Tibial nerve (tissue), 4 donors: ENCODE results near the gene MRO. TPM values are rescaled to one million over a fixed set of nuclear protein-coding genes. Genes with fewer than 3 reads are reported as not detected.

Experiments
- DNase-seq, 2 donors: peaks; one replicate each; pipeline ENCODE4 v3.0.0-alpha.2; 2019; ENCODE audit warnings: low spot score in 2 of 2
- H3K27ac ChIP-seq, 4 donors: fragments of 200-600 bp; sonication (generic) in 3 of 4; one replicate each; pipeline ENCODE4 v1.5.1; 2017 to 2019; ENCODE audit warnings: mild to moderate bottlenecking in 1 of 4
- H3K27me3 ChIP-seq, 2 donors: fragments of 200-600 bp; sonication (generic) in 1 of 2; one replicate each; pipeline versions ENCODE4 v1.5.1 to v1.6.0; 2017 to 2019
- H3K36me3 ChIP-seq, 3 donors: fragments of 200-600 bp; sonication (generic); one replicate each; pipeline ENCODE4 v1.5.1; 2018 to 2019
- H3K4me1 ChIP-seq, 4 donors: fragments of 200-600 bp; sonication (generic) in 3 of 4; one replicate each; pipeline ENCODE4 v1.5.1; 2017 to 2019
- H3K4me3 ChIP-seq, 4 donors: fragments of 200-600 bp; sonication (generic) in 3 of 4; one replicate each; pipeline ENCODE4 v1.5.1; 2017 to 2019; ENCODE audit warnings: mild to moderate bottlenecking in 1 of 4, moderate library complexity in 1 of 4
- H3K9me3 ChIP-seq, 4 donors: fragments of 200-600 bp; sonication (generic) in 3 of 4; one replicate each; pipeline ENCODE4 v1.5.1; 2017 to 2019
- EP300 ChIP-seq, 2 donors: sonication (generic); formaldehyde crosslinking; IDR thresholded peaks; one replicate each; pipeline ENCODE4 v1.6.1; 2017; ENCODE audit warnings: antibody characterized with exemption in 2 of 2, mild to moderate bottlenecking in 1 of 2
- POLR2A ChIP-seq, 2 donors: fragments of 450-650 bp; IDR thresholded peaks; one replicate each; pipeline ENCODE4 v1.6.1; 2017; ENCODE audit warnings: antibody characterized with exemption in 2 of 2, mild to moderate bottlenecking in 2 of 2, moderate library complexity in 2 of 2
- WGBS, 2 donors: methylation state at CpG; one replicate each; pipeline ENCODE4 v1.1.5; 2018; 5-methylcytosine and 5-hydroxymethylcytosine counted together
- total RNA-seq, 4 donors: library from RNA; depleted of rRNA; stranded (reverse); fragments of >200 nt; gene quantifications; one replicate each; pipeline ENCODE4 v1.1.0, GENCODE V29; 2016
- TF ChIP-seq, protein P1 (sequence below), 5 experiments: fragments of 200-600 bp in 3 of 5; fragments of 450-650 bp in 2 of 5; sonication (generic) in 3 of 5; IDR thresholded peaks; one replicate each; pipeline ENCODE4 v1.5.1; 2016 to 2019; ENCODE audit warnings: antibody characterized with exemption in 5 of 5, mild to moderate bottlenecking in 3 of 5, moderate library complexity in 2 of 5

The MRO gene
- total RNA-seq, 4 donors from 2014 or later = 0.63 to 2.0 (median 1.4) TPM

DNA sequence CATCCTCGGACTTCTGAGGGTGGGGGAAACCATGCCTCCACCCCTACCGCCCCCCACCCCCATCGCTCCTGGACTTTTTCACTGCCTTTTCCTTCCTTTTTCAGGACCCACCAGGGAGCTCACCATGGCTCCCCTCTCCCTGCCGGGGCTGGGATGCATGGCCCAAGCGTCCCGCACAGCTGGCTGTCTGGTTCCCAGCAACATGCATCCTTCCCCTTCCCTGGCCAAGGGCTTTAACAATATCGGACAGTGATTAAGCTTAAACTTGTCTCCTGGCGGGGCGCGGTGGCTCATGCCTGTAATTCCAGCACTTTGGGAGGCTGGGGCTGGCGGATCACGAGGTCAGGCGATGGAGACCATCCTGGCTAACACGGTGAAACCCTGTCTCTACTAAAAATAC is 44.1 kb downstream of the MRO start:
- Histone ChIP-seq H3K4me3 (no peak overlapping the region), H3K36me3 (no peaks in the 10 kb centered on the region), H3K4me1 (no peaks in the 10 kb centered on the region), H3K27ac (no peak overlapping the region), H3K27me3 (no peaks in the 10 kb centered on the region), H3K9me3 (peaks cover 0 to 6% (median under 1%) of the 10 kb centered on the region in 4 donors)
- TF ChIP-seq EP300 (IDR thresholded peaks at IDR 0.05) = no peak
- no peak for TF ChIP-seq POLR2A (IDR thresholded peaks at IDR 0.05)
- TF ChIP-seq, protein P1, sequence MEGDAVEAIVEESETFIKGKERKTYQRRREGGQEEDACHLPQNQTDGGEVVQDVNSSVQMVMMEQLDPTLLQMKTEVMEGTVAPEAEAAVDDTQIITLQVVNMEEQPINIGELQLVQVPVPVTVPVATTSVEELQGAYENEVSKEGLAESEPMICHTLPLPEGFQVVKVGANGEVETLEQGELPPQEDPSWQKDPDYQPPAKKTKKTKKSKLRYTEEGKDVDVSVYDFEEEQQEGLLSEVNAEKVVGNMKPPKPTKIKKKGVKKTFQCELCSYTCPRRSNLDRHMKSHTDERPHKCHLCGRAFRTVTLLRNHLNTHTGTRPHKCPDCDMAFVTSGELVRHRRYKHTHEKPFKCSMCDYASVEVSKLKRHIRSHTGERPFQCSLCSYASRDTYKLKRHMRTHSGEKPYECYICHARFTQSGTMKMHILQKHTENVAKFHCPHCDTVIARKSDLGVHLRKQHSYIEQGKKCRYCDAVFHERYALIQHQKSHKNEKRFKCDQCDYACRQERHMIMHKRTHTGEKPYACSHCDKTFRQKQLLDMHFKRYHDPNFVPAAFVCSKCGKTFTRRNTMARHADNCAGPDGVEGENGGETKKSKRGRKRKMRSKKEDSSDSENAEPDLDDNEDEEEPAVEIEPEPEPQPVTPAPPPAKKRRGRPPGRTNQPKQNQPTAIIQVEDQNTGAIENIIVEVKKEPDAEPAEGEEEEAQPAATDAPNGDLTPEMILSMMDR (IDR thresholded peaks at IDR 0.05) = no peak
- no peak for DNase-seq
- WGBS, 2 donors = 92 to 96% methylated on average over 14 of the region's 14 CpGs

DNA sequence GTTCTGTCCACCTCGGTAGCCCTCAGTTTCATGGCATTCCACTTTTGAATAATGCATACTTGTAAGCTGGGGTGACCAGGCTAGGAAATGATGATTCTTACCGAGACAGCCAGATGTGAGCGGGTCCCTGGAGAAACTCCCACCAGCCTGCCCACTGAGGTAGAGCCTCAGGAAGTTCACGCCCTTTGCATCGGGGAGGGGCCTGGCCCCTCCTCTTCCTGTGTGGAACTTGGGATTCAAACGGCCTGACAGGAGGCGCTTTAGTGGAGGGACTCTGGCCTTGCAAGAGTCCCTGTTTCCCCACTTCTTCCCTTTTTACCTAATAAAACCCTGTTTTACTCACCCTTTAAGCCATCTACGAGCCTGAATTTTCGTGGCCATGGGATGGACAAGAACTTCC is 44.6 kb downstream of the MRO start:
- Histone ChIP-seq H3K4me1 (no peaks in the 10 kb centered on the region), H3K27me3 (no peaks in the 10 kb centered on the region), H3K4me3 (no peak overlapping the region), H3K27ac (no peak overlapping the region), H3K36me3 (no peaks in the 10 kb centered on the region), H3K9me3 (peaks cover 0 to 12% (median 2%) of the 10 kb centered on the region in 4 donors)
- TF ChIP-seq, protein P1 (IDR thresholded peaks at IDR 0.05) = no peak
- TF ChIP-seq EP300 (IDR thresholded peaks at IDR 0.05) = no peak
- TF ChIP-seq POLR2A (IDR thresholded peaks at IDR 0.05) = no peak
- no peak for DNase-seq
- WGBS, 2 donors = 70 to 77% methylated on average over 9 of the region's 9 CpGs

DNA sequence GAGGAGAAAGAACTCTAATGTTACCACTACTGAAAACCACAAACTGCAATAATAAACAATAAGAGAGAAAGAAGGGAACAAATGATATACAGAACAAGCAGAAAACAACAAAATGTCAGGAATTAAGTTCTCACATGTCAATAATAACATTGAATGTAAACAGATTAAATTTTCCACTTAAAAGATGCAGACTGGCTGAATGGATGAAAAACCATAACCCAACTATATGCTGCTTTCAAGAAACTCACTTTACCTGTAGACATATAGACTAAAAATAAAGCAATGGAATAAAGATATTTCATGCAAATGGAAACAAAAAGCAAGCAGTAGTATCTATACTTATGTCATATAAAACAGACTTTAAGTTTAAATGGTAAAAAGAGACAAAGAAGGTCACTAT is 50.4 kb downstream of the MRO start:
- Histone ChIP-seq H3K36me3 (no peaks in the 10 kb centered on the region), H3K27ac (no peak overlapping the region), H3K27me3 (no peaks in the 10 kb centered on the region), H3K9me3 (peaks cover 0 to 46% (median 7%) of the 10 kb centered on the region in 4 donors), H3K4me1 (no peaks in the 10 kb centered on the region), H3K4me3 (no peak overlapping the region)
- DNase-seq = no peak
- no peak for TF ChIP-seq EP300 (IDR thresholded peaks at IDR 0.05)

DNA sequence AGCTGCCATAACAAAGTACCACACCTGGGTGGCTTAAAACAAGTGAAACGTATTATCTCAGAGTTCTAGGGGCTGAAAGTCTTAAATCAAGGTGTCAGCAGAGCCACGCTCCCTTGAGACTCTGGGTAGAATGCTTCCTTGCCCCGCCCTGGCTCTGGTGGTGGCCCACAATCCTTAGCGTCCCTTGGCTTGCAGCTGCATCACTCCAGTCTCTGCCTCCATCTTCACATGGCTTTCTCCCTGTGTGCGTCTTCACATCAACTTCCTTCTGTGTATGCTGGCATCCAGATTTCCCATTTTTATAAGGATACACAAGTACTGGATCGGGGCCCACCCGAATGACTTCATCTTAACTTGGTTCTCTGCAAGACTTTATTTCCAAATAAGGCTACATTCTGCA is 62.5 kb downstream of the MRO start:
- no peaks in the 10 kb centered on the region for H3K36me3 ChIP-seq
- H3K9me3 ChIP-seq = peaks cover 0 to 4% (median 0%) of the 10 kb centered on the region in 4 donors
- TF ChIP-seq POLR2A (IDR thresholded peaks at IDR 0.05) (no peak), EP300 (IDR thresholded peaks at IDR 0.05) (no peak)
- TF ChIP-seq, protein P1 (IDR thresholded peaks at IDR 0.05) = no peak
- no peaks in the 10 kb centered on the region for H3K27me3 ChIP-seq
- H3K4me3 ChIP-seq = no peak overlapping the region
- 75 to 80% methylated on average over 7 of the region's 7 CpGs for WGBS, 2 donors
- H3K27ac ChIP-seq = no peak overlapping the region
- H3K4me1 ChIP-seq = no peaks in the 10 kb centered on the region
- no peak for DNase-seq

DNA sequence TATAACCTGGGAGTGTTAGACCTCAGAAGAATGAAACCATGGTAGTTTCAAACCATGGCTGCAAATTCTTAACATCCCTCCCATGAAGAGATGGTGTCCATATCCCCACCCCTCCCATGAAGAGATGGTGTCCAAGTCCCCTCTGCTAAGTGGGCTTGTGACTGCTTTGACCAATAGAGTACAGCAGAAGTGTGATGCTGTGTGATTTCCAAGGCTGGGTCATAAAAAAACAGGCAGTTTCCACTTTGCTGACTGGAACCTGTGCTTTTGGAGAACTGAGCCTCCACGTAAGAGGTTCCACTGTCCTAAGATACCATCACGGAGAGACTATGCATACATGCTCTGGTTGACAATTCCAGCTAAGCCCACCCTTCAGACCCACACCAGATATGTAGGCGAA is 65.5 kb downstream of the MRO start:
- H3K27ac ChIP-seq = no peak overlapping the region
- no peaks in the 10 kb centered on the region for H3K27me3 ChIP-seq
- peaks cover 0 to 4% (median 0%) of the 10 kb centered on the region in 4 donors for H3K9me3 ChIP-seq
- H3K36me3 ChIP-seq = no peaks in the 10 kb centered on the region
- no peaks in the 10 kb centered on the region for H3K4me1 ChIP-seq
- no peak for DNase-seq
- 88% methylated on average over 3 of the region's 3 CpGs for WGBS, 2 donors
- H3K4me3 ChIP-seq = no peak overlapping the region
- no peak for TF ChIP-seq EP300 (IDR thresholded peaks at IDR 0.05)
- no peak for TF ChIP-seq POLR2A (IDR thresholded peaks at IDR 0.05)
- TF ChIP-seq, protein P1 (IDR thresholded peaks at IDR 0.05) = no peak

DNA sequence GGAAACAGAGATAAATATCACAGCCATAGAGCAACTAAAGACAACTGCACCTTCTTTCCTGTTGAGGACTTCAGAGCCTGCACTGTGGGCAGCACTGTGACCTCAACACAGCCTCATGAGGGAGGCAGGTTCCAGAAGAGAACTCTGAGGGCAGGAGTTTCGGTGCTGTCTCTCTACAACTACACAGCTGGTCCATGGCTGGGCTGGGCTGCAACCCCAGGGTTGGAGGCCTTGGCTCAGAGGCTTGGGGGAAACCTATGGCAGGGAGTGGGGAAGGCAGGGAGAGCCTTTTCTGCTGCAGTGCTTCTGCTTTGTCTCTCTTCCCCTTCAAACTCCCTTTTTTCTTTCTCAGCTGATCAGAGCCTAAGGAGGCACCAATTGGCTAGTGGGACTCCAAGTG is 66.5 kb downstream of the MRO start:
- Histone ChIP-seq H3K27ac (no peak overlapping the region), H3K36me3 (no peaks in the 10 kb centered on the region), H3K4me1 (no peaks in the 10 kb centered on the region), H3K27me3 (no peaks in the 10 kb centered on the region), H3K4me3 (no peak overlapping the region), H3K9me3 (peaks cover 0 to 5% (median 0%) of the 10 kb centered on the region in 4 donors)
- DNase-seq = no peak
- TF ChIP-seq EP300 (IDR thresholded peaks at IDR 0.05) (no peak), POLR2A (IDR thresholded peaks at IDR 0.05) (no peak)
- TF ChIP-seq, protein P1 (IDR thresholded peaks at IDR 0.05) = no peak
- 33 to 85% methylated on average over 1 of the region's 1 CpG for WGBS, 2 donors
